IgD-negative memory B cell (primary cell): ENCODE measurements around the gene THADA. TPM values are rescaled to one million over a fixed set of nuclear protein-coding genes. Genes with fewer than 3 reads are reported as not detected.
"Not testable (repeated sequence)": the region's sequence is repeated elsewhere in the genome, so short reads cannot be mapped to it uniquely, and the experiment has no call there.

Experiments
- H3K27ac Mint-ChIP-seq, 3 donors: one replicate each; pipeline ENCODE4 v1.8.0; 2020 to 2022; ENCODE audit warnings: mild to moderate bottlenecking in 3 of 3, mixed read lengths in 3 of 3, moderate library complexity in 1 of 3
- H3K27me3 Mint-ChIP-seq: one replicate; pipeline ENCODE4 v1.8.0; 2021; ENCODE audit warnings: mixed read lengths
- H3K36me3 Mint-ChIP-seq: one replicate; pipeline ENCODE4 v1.8.0; 2020; ENCODE audit warnings: mild to moderate bottlenecking, mixed read lengths
- H3K4me1 Mint-ChIP-seq, 3 donors: one replicate each; pipeline ENCODE4 v1.8.0; 2020 to 2022; ENCODE audit warnings: mixed read lengths in 3 of 3, mild to moderate bottlenecking in 1 of 3
- H3K4me3 Mint-ChIP-seq, 4 donors: one replicate each; pipeline ENCODE4 v1.8.0; 2020 to 2022; ENCODE audit warnings: mild to moderate bottlenecking in 4 of 4, mixed read lengths in 4 of 4, moderate library complexity in 3 of 4
- H3K9me3 Mint-ChIP-seq, 3 donors: one replicate each; pipeline ENCODE4 v1.8.0; 2020 to 2021; ENCODE audit warnings: mixed read lengths in 3 of 3, mild to moderate bottlenecking in 1 of 3
- polyA plus RNA-seq: library from polyadenylated mRNA; unstranded; fragments of 300-500 nt; fragmentation: Illumina TruSeq; gene quantifications from one replicate; pipeline ENCODE4 v1.2.3, GENCODE V29; 2021

THADA gene
- polyA plus RNA-seq, 1 donor from 2014 or later, result 13.7 TPM

DNA sequence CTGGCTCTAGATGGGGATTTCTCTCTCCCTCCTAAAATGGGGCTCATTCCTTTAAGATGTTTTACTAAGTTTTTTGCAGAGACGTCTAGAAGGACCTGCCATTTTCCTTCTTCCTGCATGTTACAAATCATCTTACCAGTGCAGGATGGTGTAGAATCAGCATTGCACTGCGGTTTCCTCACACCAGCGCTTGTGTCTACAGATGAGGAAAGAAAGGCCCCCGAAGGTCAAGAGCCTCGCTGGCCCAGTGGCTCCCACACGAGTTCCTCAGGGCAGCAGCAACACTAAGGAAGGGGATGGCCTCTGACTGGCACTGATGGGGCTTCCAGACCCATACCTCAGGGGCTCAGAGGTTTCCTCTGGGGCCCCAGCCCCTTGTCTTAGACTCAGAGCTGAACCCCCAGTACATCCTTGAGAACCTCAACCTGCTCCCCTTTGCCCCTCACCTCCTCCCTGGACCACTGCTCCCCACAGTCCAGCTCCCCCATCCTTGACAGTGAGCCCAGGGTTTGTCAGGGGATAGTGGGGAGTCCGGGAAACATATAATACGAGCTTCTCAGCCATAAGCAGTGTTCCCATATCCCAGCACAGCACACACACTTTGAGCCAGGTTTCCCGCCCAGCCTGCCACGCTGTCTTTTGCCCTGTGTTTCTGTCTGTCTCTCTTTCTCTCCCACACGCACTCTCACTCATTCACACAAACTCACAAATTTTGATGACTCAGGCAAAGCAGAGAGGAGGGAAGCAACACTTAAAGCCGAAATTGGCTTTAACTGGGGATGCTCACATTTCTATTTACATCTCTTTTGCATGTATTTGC, 398.9 kb downstream of the THADA start:
- peaks cover 3% of the 10 kb centered on the region for H3K27me3 Mint-ChIP-seq
- H3K27ac Mint-ChIP-seq, result peak overlapping the region; percentile 9 to 80 (median 24)
- H3K4me1 Mint-ChIP-seq, result peaks cover 25 to 37% (median 31%) of the 10 kb centered on the region in 3 donors
- H3K9me3 Mint-ChIP-seq, result no peaks in the 10 kb centered on the region
- peak overlapping the region; percentile 41 to 76 (median 54) for H3K4me3 Mint-ChIP-seq
- peaks cover 2% of the 10 kb centered on the region for H3K36me3 Mint-ChIP-seq

DNA sequence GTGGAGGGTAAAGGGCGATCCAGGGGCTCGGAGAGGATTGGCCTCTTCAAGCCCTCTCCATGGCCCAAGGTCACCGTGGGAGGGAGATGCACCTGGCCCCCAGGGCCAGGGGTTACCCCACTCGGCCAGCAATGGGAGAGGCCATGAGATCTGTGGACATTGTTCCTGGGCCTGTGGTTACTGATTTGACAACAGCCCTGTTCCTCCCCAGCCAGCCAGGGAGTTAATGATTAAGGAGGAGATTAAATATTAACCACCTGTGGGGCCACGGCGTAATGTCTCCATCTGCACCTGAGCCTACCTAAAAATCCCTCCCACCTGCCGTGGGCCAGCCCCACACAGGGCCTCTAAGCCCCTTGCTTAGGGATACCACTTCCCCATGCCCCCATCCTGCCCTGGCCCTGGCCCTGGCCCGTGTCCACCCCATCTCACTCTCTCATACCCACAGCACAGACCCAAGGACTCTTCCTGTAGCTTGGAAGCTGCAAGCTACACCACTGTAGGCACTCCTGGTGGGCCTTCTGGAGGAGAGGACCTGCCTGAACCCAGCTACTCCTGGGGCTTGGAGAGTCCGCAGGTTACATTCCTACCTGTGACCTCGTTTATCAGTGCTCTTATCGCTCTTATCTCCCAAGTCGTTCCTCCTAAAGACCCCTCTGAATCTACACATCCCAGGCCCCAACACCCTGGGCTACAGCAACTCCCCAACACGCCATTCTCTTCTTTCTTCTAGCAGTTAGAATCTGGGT, 401.5 kb downstream of the THADA start:
- peaks cover 27 to 42% (median 33%) of the 10 kb centered on the region in 3 donors for H3K4me1 Mint-ChIP-seq

DNA sequence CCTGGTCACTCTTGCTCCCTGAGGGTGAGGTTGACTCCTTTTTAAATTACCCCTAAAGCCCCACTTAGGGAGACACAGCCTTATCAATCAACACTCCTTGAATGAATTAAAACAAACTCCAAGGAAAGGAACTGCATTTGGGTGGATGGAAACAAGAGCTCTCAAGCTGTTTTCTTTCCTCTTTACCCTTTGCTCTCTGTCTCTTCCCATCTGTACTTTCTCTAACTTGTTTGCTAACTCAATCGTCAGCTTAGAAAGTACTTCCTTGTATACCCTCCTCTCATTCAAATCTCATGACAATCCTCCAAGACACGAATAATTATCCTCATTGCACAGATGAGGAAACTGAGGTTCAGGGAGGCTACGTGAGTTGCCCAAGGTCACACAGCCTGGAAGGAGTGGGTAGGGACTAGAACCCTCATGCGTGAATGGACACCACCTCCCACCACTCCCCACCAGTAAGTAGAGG, 402.2 kb downstream of the THADA start:
- Mint-ChIP-seq H3K4me3 (peak overlapping the region in 2 of 4 donors; percentile 17 to 70), H3K27me3 (peaks cover 3% of the 10 kb centered on the region), H3K36me3 (peaks cover 2% of the 10 kb centered on the region), H3K4me1 (peaks cover 27 to 42% (median 33%) of the 10 kb centered on the region in 3 donors), H3K9me3 (no peaks in the 10 kb centered on the region), H3K27ac (peak overlapping the region; percentile 85 to 93 (median 89))

More for the DNA sequence above, 401.5 kb downstream of the THADA start:
- Mint-ChIP-seq H3K27ac (peak overlapping the region; percentile 85 to 93 (median 89)), H3K4me3 (peak overlapping the region; percentile 44 to 90 (median 78)), H3K9me3 (no peaks in the 10 kb centered on the region), H3K36me3 (peaks cover 2% of the 10 kb centered on the region), H3K27me3 (peaks cover 3% of the 10 kb centered on the region)

DNA sequence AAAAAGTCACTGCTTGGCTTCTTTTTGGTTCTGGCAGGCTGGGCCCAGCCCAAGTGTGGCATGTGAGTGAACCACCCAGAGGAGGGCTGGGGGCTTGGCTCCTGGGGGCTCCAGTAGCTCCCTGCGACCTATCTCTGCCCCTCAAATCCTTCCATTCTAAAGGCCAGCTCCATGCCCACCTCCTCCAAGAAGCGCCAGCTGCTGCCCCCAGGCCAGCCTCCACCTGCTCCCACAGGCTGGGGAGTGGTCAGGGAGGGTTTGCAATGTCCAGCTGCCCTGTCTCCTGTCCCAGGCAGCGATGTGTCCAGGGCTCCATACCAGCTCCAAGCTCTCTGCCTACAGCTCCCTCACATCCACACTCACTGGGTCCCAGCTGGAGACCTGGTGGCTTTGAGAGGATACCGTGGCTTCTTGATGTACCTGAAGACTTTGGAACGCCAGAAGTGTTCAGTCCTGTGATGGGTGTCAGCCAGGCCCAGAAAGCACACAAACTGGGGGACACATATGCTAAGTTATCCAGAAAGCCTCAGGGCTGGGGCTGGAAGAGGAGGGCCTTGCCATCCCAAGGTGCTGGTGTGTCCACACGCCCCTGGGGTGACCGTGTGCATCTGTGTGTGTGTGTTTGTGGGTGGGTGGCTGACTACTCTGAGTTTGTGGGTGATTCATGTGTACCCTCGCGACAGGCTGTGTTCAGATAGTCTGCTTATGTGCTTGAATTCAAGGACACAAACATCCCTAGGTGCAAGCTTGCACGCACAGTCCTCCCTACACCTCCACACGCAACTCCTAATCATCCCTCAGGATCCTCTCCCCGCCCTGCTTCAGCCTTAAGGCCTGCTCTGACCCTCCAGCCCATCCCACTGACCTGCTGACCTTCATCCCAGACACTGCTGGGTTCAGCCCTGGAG, 402.8 kb downstream of the THADA start:
- Mint-ChIP-seq H3K27ac (peak overlapping the region; percentile 85 to 93 (median 89)), H3K9me3 (no peaks in the 10 kb centered on the region), H3K36me3 (peaks cover 2% of the 10 kb centered on the region), H3K27me3 (peaks cover 3% of the 10 kb centered on the region), H3K4me3 (peak overlapping the region in 1 of 4 donors; percentile 12), H3K4me1 (peaks cover 27 to 42% (median 35%) of the 10 kb centered on the region in 3 donors)

DNA sequence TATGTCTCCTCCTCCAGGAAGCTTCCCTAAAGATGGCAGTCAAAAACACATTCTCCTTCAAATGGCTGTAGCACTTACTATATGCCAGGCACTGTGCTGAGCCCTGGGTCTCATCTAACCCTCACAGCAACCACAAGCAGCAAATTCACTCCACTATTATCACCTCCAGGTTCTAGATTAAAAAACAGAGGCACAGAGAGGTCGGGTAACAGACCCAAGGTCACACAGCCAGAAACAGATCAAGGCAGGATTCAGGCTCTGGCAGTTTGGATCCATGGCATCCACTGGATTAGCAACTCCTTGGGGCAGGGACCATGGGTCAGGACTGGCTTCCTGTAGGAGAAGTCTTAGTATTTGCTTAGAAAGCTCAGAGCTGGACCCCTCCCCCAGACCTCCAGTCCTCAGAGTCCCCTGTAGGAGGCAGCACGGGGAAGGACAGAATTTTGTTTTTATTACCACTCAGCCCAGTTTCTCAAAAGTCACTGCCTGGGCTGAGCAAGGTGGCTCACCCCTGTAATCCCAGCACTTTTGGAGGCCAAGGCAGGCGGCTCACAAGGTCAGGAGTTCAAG, 403.8 kb downstream of the THADA start:
- peak overlapping the region in 2 of 3 donors; percentile 58 to 86 for H3K27ac Mint-ChIP-seq
- peaks cover 2% of the 10 kb centered on the region for H3K36me3 Mint-ChIP-seq
- peaks cover 3% of the 10 kb centered on the region for H3K27me3 Mint-ChIP-seq
- H3K9me3 Mint-ChIP-seq, result no peaks in the 10 kb centered on the region
- no peak overlapping the region for H3K4me3 Mint-ChIP-seq
- peaks cover 23 to 37% (median 30%) of the 10 kb centered on the region in 3 donors for H3K4me1 Mint-ChIP-seq

DNA sequence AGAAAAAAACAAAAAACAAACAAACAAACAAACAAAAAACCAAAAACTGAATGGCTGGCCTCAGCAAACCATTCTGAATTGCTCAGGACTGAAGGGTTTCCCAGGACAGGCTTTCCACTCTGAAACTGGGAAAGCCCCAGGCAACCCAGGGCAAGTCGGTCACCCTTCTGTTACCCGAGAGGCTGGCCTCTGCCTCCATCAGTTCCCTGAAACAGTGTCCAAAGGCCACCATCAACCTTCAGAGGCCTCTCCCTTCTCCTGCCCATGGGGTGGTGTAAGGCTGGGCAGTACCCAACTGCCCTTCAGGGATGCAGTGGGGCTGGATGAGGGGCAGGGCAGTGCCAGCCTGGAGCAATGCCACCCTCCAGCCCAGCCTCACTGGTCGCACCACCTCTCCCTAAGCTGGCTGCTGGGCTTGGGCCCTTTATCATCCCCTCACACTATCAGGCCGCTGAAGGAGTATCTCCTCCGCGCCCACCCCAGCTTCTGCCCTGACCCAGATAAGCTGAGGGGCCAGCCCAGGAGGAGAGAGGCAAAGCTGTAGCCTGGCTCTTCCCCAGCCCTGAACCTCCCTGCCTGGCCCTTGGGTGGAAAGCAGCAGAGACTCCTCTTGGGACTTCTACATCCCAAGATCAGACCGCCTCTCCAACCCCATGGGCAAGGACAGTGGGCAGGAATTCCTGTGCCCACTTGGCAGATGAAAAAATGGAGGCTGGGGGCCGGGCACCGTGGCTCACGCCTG, 405.4 kb downstream of the THADA start:
- Mint-ChIP-seq H3K27me3 (peaks cover 3% of the 10 kb centered on the region), H3K4me3 (no peak overlapping the region), H3K36me3 (peaks cover 2% of the 10 kb centered on the region), H3K27ac (peak overlapping the region in 2 of 3 donors; percentile 16 to 31), H3K9me3 (no peaks in the 10 kb centered on the region), H3K4me1 (peaks cover 18 to 30% (median 25%) of the 10 kb centered on the region in 3 donors)

DNA sequence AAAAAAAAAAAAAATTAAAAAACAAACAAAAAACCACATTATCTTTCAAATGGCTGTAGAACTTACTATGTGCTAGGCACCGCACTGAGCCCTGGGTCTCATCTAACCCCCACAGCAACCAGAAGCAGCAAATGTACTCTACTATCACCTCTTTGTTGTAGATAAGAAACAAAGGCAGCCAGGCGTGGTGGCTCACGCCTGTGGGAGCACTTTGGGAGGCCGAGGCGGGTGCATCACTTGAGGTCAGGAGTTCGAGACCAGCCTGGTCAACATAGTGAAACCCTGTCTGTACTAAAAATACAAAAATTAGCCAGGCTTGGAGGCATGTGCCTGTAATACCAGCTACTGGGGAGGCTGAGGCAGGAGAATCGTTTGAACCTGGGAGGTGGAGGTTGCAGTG, 406.0 kb downstream of the THADA start:
- H3K4me3 Mint-ChIP-seq, H3K9me3 Mint-ChIP-seq, H3K27me3 Mint-ChIP-seq, H3K36me3 Mint-ChIP-seq: not testable (repeated sequence)
- peak overlapping the region in 1 of 3 donors; percentile 16 for H3K27ac Mint-ChIP-seq
- peaks cover 17 to 27% (median 22%) of the 10 kb centered on the region in 3 donors for H3K4me1 Mint-ChIP-seq

DNA sequence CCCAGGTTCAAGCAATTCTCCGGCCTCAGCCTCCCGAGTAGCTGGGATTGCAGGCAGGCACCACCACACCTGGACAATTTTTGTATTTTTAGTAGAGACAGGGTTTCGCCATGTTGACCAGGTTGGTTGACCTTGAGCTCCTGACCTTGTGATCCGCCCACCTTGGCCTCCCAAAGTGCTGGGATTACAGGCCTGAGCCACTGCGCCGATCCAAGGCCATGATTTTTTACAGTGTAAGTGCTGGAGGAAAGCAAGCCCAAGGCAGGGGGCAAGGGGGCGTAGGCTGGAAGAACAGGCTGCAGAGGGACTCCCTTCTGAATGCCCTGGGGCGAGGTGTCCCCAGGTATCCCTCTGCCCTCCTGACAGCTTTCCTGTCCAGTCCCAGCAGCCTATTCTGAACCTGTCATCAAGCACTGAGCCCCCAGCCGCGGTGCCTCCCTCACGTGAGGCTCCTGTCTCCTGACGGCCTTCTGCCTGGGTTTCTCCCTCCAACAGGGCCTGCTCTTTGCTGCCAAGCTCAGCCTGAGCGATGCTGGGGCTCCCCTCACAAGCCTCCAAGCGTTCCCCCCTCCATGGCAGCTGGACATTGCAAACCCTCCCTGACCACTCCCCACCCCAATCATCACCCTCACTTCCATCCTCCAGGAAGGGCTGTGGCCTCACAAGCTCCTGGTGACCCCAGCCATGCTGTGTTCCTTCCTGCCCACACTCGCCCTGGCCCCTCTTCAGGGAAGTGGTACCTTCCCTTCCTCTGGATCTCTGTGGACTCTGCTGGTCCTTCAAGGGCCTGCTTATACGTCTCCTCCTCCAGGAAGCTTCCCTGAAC, 407.1 kb downstream of the THADA start:
- no peaks in the 10 kb centered on the region for H3K36me3 Mint-ChIP-seq
- H3K27ac Mint-ChIP-seq, result peak overlapping the region in 2 of 3 donors; percentile 12 to 40
- no peak overlapping the region for H3K4me3 Mint-ChIP-seq
- no peaks in the 10 kb centered on the region for H3K9me3 Mint-ChIP-seq
- H3K4me1 Mint-ChIP-seq, result peaks cover 6 to 20% (median 13%) of the 10 kb centered on the region in 3 donors
- no peaks in the 10 kb centered on the region for H3K27me3 Mint-ChIP-seq

DNA sequence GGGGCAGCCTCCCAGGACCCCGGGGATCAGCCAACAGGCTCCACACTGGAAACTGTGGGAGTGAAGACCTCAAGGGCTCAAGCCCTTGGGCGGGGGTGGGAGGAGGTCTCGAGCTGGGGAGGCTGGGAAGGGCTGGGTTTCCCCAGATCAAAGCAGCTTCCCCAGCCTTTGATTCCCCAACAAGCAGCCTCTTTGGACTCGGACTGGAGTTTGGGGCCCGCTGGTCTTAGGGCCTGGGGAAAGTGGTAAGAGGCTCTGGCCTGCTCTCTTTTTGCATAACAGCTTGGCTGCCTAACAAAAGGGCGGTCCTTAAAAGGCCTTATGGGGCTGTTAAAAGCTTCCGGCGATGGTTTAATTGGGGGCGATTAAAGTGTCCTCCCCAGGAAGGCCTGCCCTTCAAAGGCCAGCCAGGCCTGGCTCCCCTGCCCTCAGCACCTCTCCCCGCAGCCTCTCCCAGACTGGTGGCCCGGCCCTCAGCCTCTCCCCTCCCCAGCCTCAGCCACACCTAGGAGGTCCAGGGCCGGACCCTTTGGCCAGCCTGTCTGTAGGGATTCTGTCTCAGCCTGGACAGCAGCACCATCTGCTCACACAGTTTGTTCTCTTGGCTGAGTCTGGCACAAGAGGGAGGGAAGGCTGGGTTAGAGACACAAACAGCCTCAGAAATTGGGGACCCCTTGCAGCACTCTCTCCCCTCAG, 409.0 kb downstream of the THADA start:
- peaks cover 1 to 8% (median 5%) of the 10 kb centered on the region in 3 donors for H3K4me1 Mint-ChIP-seq
- H3K9me3 Mint-ChIP-seq, result no peaks in the 10 kb centered on the region
- no peaks in the 10 kb centered on the region for H3K27me3 Mint-ChIP-seq

DNA sequence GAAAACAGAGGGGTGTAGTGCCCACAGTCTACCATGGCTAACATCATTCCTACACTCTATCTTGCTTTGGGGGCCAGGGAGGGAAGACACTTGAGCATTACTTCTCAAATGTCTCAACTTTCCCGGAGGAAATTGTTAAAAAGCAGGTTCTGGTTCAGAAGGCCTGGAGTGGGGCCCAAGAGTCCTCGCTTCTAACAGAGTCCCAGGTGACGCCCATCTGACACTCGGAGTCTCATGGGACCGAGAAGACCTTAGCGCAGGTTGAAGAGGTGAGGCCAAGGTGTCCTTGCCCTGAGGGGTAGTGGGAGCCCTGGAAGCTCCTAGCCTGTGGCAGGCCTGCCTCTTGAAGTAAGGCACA, 409.5 kb downstream of the THADA start:
- Mint-ChIP-seq H3K4me3 (no peak overlapping the region), H3K27ac (no peak overlapping the region), H3K36me3 (peaks cover 2% of the 10 kb centered on the region), H3K4me1 (peaks cover 0 to 10% (median 7%) of the 10 kb centered on the region in 3 donors), H3K27me3 (no peaks in the 10 kb centered on the region), H3K9me3 (no peaks in the 10 kb centered on the region)

More for the DNA sequence above, 409.0 kb downstream of the THADA start:
- no peaks in the 10 kb centered on the region for H3K36me3 Mint-ChIP-seq
- H3K27ac Mint-ChIP-seq, result peak overlapping the region in 1 of 3 donors; percentile 40
- H3K4me3 Mint-ChIP-seq, result no peak overlapping the region

DNA sequence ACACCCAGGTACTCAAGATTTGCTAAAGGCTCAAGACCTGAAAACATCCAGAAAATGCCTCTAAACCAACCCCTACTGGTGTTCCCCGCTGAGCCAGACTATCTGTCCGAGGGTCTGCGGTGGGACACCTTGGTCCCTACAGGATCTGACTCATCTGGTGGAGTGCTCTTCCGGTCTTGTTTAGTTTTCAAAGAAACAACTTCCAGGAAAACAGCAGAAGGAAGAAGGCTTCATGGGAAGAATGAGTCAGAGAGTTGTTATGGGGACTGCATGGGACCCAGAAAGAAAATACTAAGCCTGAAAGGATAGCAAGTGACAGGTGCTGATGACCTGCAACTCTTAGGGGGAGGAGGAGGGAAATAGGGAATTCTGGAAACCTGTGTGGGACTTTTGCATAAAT, 410.7 kb downstream of the THADA start:
- peak overlapping the region in 1 of 3 donors; percentile 26 for H3K27ac Mint-ChIP-seq
- H3K4me1 Mint-ChIP-seq, result peaks cover 0 to 14% (median 8%) of the 10 kb centered on the region in 3 donors
- H3K4me3 Mint-ChIP-seq, result no peak overlapping the region
- peaks cover 5% of the 10 kb centered on the region for H3K36me3 Mint-ChIP-seq
- no peaks in the 10 kb centered on the region for H3K9me3 Mint-ChIP-seq
- H3K27me3 Mint-ChIP-seq, result peaks cover 1% of the 10 kb centered on the region

DNA sequence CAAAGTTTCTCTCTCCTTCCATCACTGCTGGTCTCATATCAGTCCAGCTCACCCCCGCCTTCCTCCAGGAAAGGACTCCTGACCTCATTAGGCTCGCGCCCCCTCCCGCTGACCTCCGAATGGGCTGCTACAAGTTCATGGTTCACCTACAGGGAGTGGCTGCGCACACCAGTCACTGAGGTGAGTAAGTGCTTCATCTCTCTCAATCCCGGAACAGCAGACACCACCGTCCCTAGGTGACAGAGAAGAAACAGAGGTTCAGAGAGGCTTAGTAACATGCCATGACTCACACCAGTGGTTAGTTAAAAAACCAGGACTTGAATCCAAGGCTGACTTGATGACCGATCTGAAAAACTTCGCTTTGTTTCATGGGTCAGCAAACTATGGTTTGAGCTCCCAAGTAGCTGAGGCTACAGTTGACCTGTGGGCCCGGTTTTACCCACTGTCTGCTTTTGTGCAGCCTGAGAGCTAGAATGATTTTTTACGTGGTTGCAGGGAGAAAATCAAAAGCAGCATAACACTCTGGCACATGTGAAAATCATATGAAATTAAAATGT, 411.4 kb downstream of the THADA start:
- Mint-ChIP-seq H3K27me3 (peaks cover 1% of the 10 kb centered on the region), H3K27ac (peak overlapping the region in 1 of 3 donors; percentile 63), H3K9me3 (no peaks in the 10 kb centered on the region), H3K36me3 (peaks cover 5% of the 10 kb centered on the region), H3K4me3 (no peak overlapping the region), H3K4me1 (peaks cover 0 to 11% (median 8%) of the 10 kb centered on the region in 3 donors)
